RWPE1 (cell line): Measurements from ENCODE around the gene ZNF423.

ENCODE experiments used
- CTCF ChIA-PET: fragments of 350-600 bp; sonication (Branson Sonifier 250); formaldehyde crosslinking; extraction: SDS; loops from one replicate; lab custom pipeline; 2021; lab: Yijun Ruan, JAX
- POLR2A ChIA-PET: fragments of 400-600 bp; formaldehyde crosslinking; extraction: SDS; loops from one replicate; lab custom pipeline; 2020; ENCODE audit warnings: antibody characterized with exemption; ENCODE audit not compliant: low non-redundant PET; lab: Yijun Ruan, JAX
- DNase-seq: peaks from one replicate; pipeline ENCODE4 v3.0.0; 2012; ENCODE audit warnings: low spot score
- H3K27ac ChIP-seq: fragments of 450-650 bp; 2 replicates; pipeline ENCODE4 v1.5.1; 2017
- CTCF ChIP-seq: fragments of 450-650 bp; conservative IDR thresholded peaks from 2 replicates; pipeline ENCODE4 v1.5.1; 2017; ENCODE audit warnings: low read depth, mild to moderate bottlenecking

ZNF423 gene

GRCh38 chr16:49503256-49504022, 352.5 kb downstream of the ZNF423 start:
- POLR2A ChIA-PET, result no interaction called here
- no peak for DNase-seq
- CTCF ChIA-PET, result no interaction called here
- no peak overlapping the region for H3K27ac ChIP-seq
- no peak for TF ChIP-seq CTCF

- ChIA-PET CTCF (interaction anchor here (0.6 kb wide), 1 partner anchor 178 kb away, joined by 3 read pairs; no protein-coding TSS in a partner anchor), POLR2A (no interaction called here)
- H3K27ac ChIP-seq, result no peak overlapping the region
- no peak for DNase-seq
- no peak for TF ChIP-seq CTCF
Measured at GRCh38 chr16:49502136-49502881, 353.6 kb downstream of the ZNF423 start.

GRCh38 chr16:49499869-49500610, 355.9 kb downstream of the ZNF423 start:
- CTCF ChIA-PET, result interaction anchor here (0.9 kb wide), 1 partner anchor 15 kb away, joined by 3 read pairs; no protein-coding TSS in a partner anchor
- POLR2A ChIA-PET, result no interaction called here
- no peak for TF ChIP-seq CTCF
- DNase-seq, result no peak
- H3K27ac ChIP-seq, result no peak overlapping the region

- CTCF ChIA-PET, result no interaction called here
- no peak for DNase-seq
- POLR2A ChIA-PET, result no interaction called here
- H3K27ac ChIP-seq, result no peak overlapping the region
- no peak for TF ChIP-seq CTCF
Measured at GRCh38 chr16:49499414-49499785, 356.5 kb downstream of the ZNF423 start.

GRCh38 chr16:49498666-49499413, 357.1 kb downstream of the ZNF423 start:
- POLR2A ChIA-PET, result no interaction called here
- CTCF ChIA-PET, result no interaction called here
- no peak overlapping the region for H3K27ac ChIP-seq
- DNase-seq, result no peak
- no peak for TF ChIP-seq CTCF
